CD4-positive, alpha-beta T cell (primary cell): ENCODE data around the gene SNX14. TPM values are rescaled to one million over a fixed set of nuclear protein-coding genes. Genes with fewer than 3 reads are reported as not detected.

Experiments used
- ATAC-seq: fragments of 200-7000 bp; cut with Tn5 transposase; one replicate; pipeline ENCODE4 v1.10.0; 2022; ENCODE audit warnings: mild to moderate bottlenecking; ENCODE audit not compliant: poor library complexity
- CTCF ChIA-PET: fragments of 350-600 bp; sonication (Branson Sonifier 250); formaldehyde crosslinking; loops from one replicate; lab custom pipeline; 2021; ENCODE audit warnings: antibody characterized with exemption, inconsistent platforms; lab: Charles Lee
- POLR2A ChIA-PET: fragments of 350-600 bp; sonication (Branson Sonifier 250); formaldehyde crosslinking; loops from one replicate; lab custom pipeline; 2021; ENCODE audit warnings: antibody characterized with exemption, inconsistent platforms; lab: Charles Lee
- DNase-seq, 14 experiments: peaks; one replicate each; pipeline ENCODE4 v3.0.0-alpha.2; 2013 to 2020; ENCODE audit warnings: mixed read lengths in 2 of 14
- H3K27ac ChIP-seq, 2 donors: one replicate each; pipeline versions ENCODE4 v1.5.1 to v1.7.0; 2013; ENCODE audit warnings: low read length in 2 of 2, low read depth in 1 of 2, mild to moderate bottlenecking in 1 of 2
- H3K27me3 ChIP-seq, 2 experiments: 1 replicate in 1 of 2; 2 replicates in 1 of 2; pipeline versions ENCODE4 v1.6.1 to v1.7.0; 2013; ENCODE audit warnings: low read length in 2 of 2, control low read depth in 1 of 2, mild to moderate bottlenecking in 1 of 2, moderate library complexity in 1 of 2; ENCODE audit not compliant: insufficient read depth in 2 of 2, control insufficient read depth in 1 of 2
- H3K36me3 ChIP-seq: one replicate; pipeline ENCODE4 v1.6.1; 2013; ENCODE audit warnings: low read length, control low read depth; ENCODE audit not compliant: insufficient read depth
- H3K4me1 ChIP-seq: one replicate; pipeline ENCODE4 v1.6.1; 2013; ENCODE audit warnings: low read length, control low read depth; ENCODE audit not compliant: insufficient read depth
- H3K4me3 ChIP-seq: one replicate; pipeline ENCODE4 v1.5.1; 2013; ENCODE audit warnings: mild to moderate bottlenecking, low read length, moderate library complexity
- H3K9me3 ChIP-seq, 2 experiments: 1 replicate in 1 of 2; 2 replicates in 1 of 2; pipeline versions ENCODE4 v1.6.1 to v1.7.0; 2013; ENCODE audit warnings: low read length in 2 of 2, mild to moderate bottlenecking in 2 of 2, control low read depth in 1 of 2, moderate library complexity in 1 of 2; ENCODE audit not compliant: control insufficient read depth in 1 of 2, insufficient read depth in 1 of 2
- H3K27ac Mint-ChIP-seq: one replicate; pipeline ENCODE4 v1.8.0; 2020; ENCODE audit warnings: mixed read lengths
- H3K27me3 Mint-ChIP-seq: one replicate; pipeline ENCODE4 v1.8.0; 2021; ENCODE audit warnings: mixed read lengths
- H3K36me3 Mint-ChIP-seq: one replicate; pipeline ENCODE4 v1.8.0; 2021; ENCODE audit warnings: low read depth, mixed read lengths
- H3K4me1 Mint-ChIP-seq: one replicate; pipeline ENCODE4 v1.8.0; 2021; ENCODE audit warnings: low read depth, mixed read lengths
- H3K4me3 Mint-ChIP-seq: one replicate; pipeline ENCODE4 v1.8.0; 2020; ENCODE audit warnings: mild to moderate bottlenecking, mixed read lengths
- H3K9me3 Mint-ChIP-seq: one replicate; pipeline ENCODE4 v1.8.0; 2020; ENCODE audit warnings: mixed read lengths
- CTCF ChIP-seq: fragments of 200-600 bp; IDR thresholded peaks from one replicate; pipeline ENCODE4 v1.8.0; 2022; ENCODE audit warnings: antibody characterized with exemption, mild to moderate bottlenecking
- intact Hi-C, 2 experiments: fragments of 100-400 bp; cut with DNase I in 1 of 2; cut with micrococcal nuclease in 1 of 2; formaldehyde crosslinking; loops; one replicate each; pipeline versions ENCODE4 v1.15.1 to v1.9.0; 2023 to 2025; cut with DNase I, micrococcal nuclease
- total RNA-seq, 174 experiments: library from RNA in 2 of 174; stranded (reverse) in 2 of 174; gene quantifications; one replicate each; pipeline ENCODE4 v1.2.3 and lab custom pipeline; 2021 to 2026

Gene SNX14
- total RNA-seq, 2 experiments from 2014 or later = 30.8 to 31.5 TPM

- Mint-ChIP-seq H3K9me3 (no peaks in the 10 kb centered on the region), H3K4me3 (no peak overlapping the region), H3K27me3 (no peaks in the 10 kb centered on the region), H3K4me1 (no peaks in the 10 kb centered on the region), H3K36me3 (peaks cover 68% of the 10 kb centered on the region), H3K27ac (no peak overlapping the region)
- TF ChIP-seq CTCF = no peak
- DNase-seq (no peak), ATAC-seq (no peak)
- CTCF ChIA-PET = no interaction called here
- POLR2A ChIA-PET = no interaction called here
- Histone ChIP-seq H3K4me1 (no peaks in the 10 kb centered on the region), H3K4me3 (no peak overlapping the region), H3K36me3 (peaks cover 30% of the 10 kb centered on the region), H3K27me3 (no peaks in the 10 kb centered on the region), H3K9me3 (no peaks in the 10 kb centered on the region), H3K27ac (no peak overlapping the region)
- intact Hi-C loops = no loop called here
Observed at GRCh38 chr6:85556992-85557668, 36.5 kb downstream of the SNX14 start.

DNA sequence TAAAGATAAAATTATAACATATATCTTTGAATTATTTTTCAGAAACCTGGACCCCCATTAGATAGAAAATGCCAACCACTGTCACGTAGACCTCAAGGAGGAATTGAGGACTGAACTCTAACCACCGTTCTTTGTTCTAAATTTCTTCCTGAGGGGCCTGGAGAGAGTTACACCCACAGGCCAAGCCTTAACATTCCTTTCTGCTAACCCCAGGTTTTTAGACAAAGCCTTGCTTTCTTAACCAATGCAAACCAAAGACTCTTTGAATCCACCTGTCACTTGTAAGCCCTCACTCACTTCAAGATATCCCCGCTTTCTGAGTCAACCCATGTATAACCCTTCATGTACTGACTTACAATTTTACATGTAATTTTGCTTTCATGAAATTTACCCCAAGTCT lies 41.0 kb downstream of the SNX14 start:
- CTCF ChIA-PET = no interaction called here
- POLR2A ChIA-PET = no interaction called here
- Histone ChIP-seq H3K27ac (no peak overlapping the region), H3K4me1 (no peaks in the 10 kb centered on the region), H3K27me3 (no peaks in the 10 kb centered on the region), H3K9me3 (no peaks in the 10 kb centered on the region), H3K4me3 (no peak overlapping the region), H3K36me3 (peaks cover 39% of the 10 kb centered on the region)
- Mint-ChIP-seq H3K27ac (no peak overlapping the region), H3K4me3 (no peak overlapping the region), H3K36me3 (peaks cover 58% of the 10 kb centered on the region), H3K4me1 (no peaks in the 10 kb centered on the region), H3K9me3 (no peaks in the 10 kb centered on the region), H3K27me3 (no peaks in the 10 kb centered on the region)
- ATAC-seq (no peak), DNase-seq (no peak)
- TF ChIP-seq CTCF = no peak
- intact Hi-C loops = no loop called here

DNA sequence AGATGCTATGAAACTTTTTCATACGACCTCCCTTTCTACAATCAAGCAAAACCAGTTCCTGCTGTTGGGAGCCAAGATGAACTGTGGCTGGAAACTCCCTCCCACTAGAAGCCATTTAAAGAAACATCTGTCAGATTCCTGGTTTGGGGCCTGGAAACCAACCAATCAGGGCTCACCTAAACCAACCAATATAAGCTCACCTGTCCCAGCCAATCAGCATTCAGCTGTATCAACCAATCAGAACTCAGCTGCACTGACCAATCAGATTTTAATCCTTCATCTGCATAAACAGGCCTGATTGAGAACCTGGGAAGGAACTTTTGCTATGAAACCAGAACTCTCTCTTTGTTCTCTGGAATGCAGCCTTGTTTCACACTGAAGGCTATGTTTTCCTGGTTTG lies 42.4 kb downstream of the SNX14 start:
- POLR2A ChIA-PET = interaction anchor here (1.2 kb wide), 1 partner anchor 128 kb away, joined by 3 read pairs; no protein-coding TSS in a partner anchor
- H3K27ac Mint-ChIP-seq = no peak overlapping the region
- intact Hi-C loops = no loop called here
- Histone ChIP-seq H3K9me3 (no peaks in the 10 kb centered on the region), H3K4me1 (no peaks in the 10 kb centered on the region), H3K27me3 (no peaks in the 10 kb centered on the region), H3K4me3 (no peak overlapping the region), H3K27ac (no peak overlapping the region), H3K36me3 (peaks cover 43% of the 10 kb centered on the region)
- DNase-seq (peak in 2 of 14 experiments; percentile 5 to 12), ATAC-seq (no peak)
- no peak for TF ChIP-seq CTCF
- H3K4me1 Mint-ChIP-seq = no peaks in the 10 kb centered on the region
- CTCF ChIA-PET = no interaction called here
- H3K36me3 Mint-ChIP-seq = peaks cover 58% of the 10 kb centered on the region
- H3K27me3 Mint-ChIP-seq = no peaks in the 10 kb centered on the region
- no peak overlapping the region for H3K4me3 Mint-ChIP-seq
- H3K9me3 Mint-ChIP-seq = no peaks in the 10 kb centered on the region
